Measurements from ENCODE around the gene ARHGDIB. TPM values are rescaled to one million over a fixed set of nuclear protein-coding genes. Genes with fewer than 3 reads are reported as not detected.

The ARHGDIB gene
- total RNA-seq, 2 experiments from 2014 or later: 569 to 737 TPM

DNA sequence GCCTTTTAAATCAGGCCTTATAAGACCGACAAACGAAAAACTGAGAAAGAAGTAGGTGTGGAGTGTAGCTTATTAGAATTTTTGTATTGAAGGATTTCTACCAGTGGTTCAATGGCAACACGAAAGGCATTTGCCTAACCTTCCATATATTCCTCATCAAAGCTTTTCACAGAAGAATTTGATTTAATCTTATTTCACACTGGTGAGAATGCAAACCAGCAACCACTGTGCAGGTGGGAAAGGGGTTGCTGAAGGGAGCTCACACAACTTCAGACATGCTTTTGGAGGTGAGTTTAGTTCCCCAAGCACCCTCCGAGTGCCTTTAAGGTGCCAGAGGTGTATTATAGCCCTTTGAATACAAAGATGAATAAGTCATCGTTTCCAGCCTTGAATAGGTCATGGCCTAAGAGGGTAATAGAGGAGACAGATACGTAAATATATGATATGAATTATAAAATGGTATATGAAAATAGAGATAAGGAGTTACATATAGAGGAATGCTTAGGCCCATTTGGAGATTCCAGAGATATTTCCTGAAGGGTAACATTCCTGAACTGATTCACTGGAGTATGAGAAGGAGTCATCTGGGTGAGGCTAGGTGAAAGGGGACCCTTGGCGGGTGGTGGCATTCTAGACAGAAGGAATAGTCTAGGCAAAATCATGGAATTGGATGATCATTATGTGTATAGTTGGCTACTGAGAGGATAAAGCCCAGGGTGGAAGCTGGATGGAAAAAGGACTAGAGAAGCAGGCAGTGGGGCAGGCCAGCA lies 29.4 kb downstream of the ARHGDIB start:
- intact Hi-C loops (cut with micrococcal nuclease; ENCODE audit: unreplicated experiment): loop anchor here (5.0 kb wide), 1 partner anchor 45 kb away; the partner anchor contains the start of gene MGP
- no peak overlapping the region for H3K4me2 ChIP-seq (ENCODE audit: low read length)
- ChIA-PET CTCF (ENCODE audit: unreplicated experiment) (no interaction called here), POLR2A (interaction anchor here (0.5 to 0.8 kb wide), 2 partner anchors 40 to 154 kb away, joined by 3 to 7 read pairs; no protein-coding TSS in a partner anchor)
- no peak overlapping the region for H3K4me3 ChIP-seq (ENCODE audit: low read depth, low read length, poor library complexity, severe bottlenecking)
- H3K4me1 ChIP-seq (ENCODE audit: insufficient read depth, low read length, poor library complexity, severe bottlenecking): peaks cover 5% of the 10 kb centered on the region
- BruUV-seq (replicated peaks): no TSS peak
- no peaks in the 10 kb centered on the region for H3K9me3 ChIP-seq (ENCODE audit: low read length)
- TF ChIP-seq, protein P1, sequence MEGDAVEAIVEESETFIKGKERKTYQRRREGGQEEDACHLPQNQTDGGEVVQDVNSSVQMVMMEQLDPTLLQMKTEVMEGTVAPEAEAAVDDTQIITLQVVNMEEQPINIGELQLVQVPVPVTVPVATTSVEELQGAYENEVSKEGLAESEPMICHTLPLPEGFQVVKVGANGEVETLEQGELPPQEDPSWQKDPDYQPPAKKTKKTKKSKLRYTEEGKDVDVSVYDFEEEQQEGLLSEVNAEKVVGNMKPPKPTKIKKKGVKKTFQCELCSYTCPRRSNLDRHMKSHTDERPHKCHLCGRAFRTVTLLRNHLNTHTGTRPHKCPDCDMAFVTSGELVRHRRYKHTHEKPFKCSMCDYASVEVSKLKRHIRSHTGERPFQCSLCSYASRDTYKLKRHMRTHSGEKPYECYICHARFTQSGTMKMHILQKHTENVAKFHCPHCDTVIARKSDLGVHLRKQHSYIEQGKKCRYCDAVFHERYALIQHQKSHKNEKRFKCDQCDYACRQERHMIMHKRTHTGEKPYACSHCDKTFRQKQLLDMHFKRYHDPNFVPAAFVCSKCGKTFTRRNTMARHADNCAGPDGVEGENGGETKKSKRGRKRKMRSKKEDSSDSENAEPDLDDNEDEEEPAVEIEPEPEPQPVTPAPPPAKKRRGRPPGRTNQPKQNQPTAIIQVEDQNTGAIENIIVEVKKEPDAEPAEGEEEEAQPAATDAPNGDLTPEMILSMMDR (conservative IDR thresholded peaks at IDR 0.05; ENCODE audit: low read length): no peak
- no peak for TF ChIP-seq EZH2phosphoT487 (IDR thresholded peaks at IDR 0.05; ENCODE audit: borderline replicate concordance, low read depth, low read length)
- no peaks in the 10 kb centered on the region for H4K20me1 ChIP-seq (ENCODE audit: insufficient read depth, low read length)
- no peak overlapping the region for H3K27ac ChIP-seq (ENCODE audit: low read depth, low read length, poor library complexity, severe bottlenecking)
- no peaks in the 10 kb centered on the region for H3K79me2 ChIP-seq (ENCODE audit: insufficient read depth, low read depth, low read length)
- H3K9me2 ChIP-seq (ENCODE audit: insufficient read depth, low read length): no peaks in the 10 kb centered on the region
- peaks cover 27% of the 10 kb centered on the region for H3K36me3 ChIP-seq (ENCODE audit: insufficient read depth, low read length)
- no peak overlapping the region for H2AFZ ChIP-seq (ENCODE audit: low read length)
- DNase-seq (ENCODE audit: low spot score): no peak

DNA sequence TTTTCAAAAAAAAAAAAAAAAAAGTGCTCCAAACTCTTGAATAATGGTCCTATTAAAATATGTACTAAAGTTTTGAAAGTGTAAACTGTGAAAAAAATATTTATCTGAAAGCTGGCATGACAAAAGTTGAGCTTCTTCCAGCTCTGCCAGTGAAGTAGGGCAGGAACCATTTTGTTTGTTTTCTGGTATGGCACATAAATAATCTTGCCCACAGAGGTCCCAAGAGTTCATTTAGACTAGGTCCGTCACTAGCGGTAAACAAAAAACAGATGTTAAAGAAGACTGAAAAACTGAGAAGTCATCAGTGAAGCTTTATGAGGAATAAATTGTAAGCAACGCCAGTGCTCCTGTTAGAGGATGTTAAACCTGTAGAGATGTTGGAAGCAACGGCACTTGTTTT lies 30.0 kb downstream of the ARHGDIB start:
- Histone ChIP-seq H3K4me1 (ENCODE audit: insufficient read depth, low read length, poor library complexity, severe bottlenecking) (peaks cover 5% of the 10 kb centered on the region), H4K20me1 (ENCODE audit: insufficient read depth, low read length) (no peaks in the 10 kb centered on the region), H3K9me2 (ENCODE audit: insufficient read depth, low read length) (no peaks in the 10 kb centered on the region), H3K79me2 (ENCODE audit: insufficient read depth, low read depth, low read length) (no peaks in the 10 kb centered on the region), H3K36me3 (ENCODE audit: insufficient read depth, low read length) (peaks cover 21% of the 10 kb centered on the region), H3K9me3 (ENCODE audit: low read length) (no peaks in the 10 kb centered on the region), H2AFZ (ENCODE audit: low read length) (no peak overlapping the region), H3K4me2 (ENCODE audit: low read length) (no peak overlapping the region), H3K4me3 (ENCODE audit: low read depth, low read length, poor library complexity, severe bottlenecking) (no peak overlapping the region), H3K27ac (ENCODE audit: low read depth, low read length, poor library complexity, severe bottlenecking) (no peak overlapping the region)
- DNase-seq (ENCODE audit: low spot score): no peak
- TF ChIP-seq EZH2phosphoT487 (IDR thresholded peaks at IDR 0.05; ENCODE audit: borderline replicate concordance, low read depth, low read length): no peak
- TF ChIP-seq, protein P1 (conservative IDR thresholded peaks at IDR 0.05; ENCODE audit: low read length): no peak
- BruUV-seq (replicated peaks): no TSS peak
- ChIA-PET POLR2A (interaction anchor here (0.5 to 0.8 kb wide), 2 partner anchors 40 to 154 kb away, joined by 3 to 7 read pairs; no protein-coding TSS in a partner anchor), CTCF (ENCODE audit: unreplicated experiment) (no interaction called here)
- intact Hi-C loops (cut with micrococcal nuclease; ENCODE audit: unreplicated experiment): loop anchor here (5.0 kb wide), 1 partner anchor 44 kb away; the partner anchor contains the start of gene MGP

DNA sequence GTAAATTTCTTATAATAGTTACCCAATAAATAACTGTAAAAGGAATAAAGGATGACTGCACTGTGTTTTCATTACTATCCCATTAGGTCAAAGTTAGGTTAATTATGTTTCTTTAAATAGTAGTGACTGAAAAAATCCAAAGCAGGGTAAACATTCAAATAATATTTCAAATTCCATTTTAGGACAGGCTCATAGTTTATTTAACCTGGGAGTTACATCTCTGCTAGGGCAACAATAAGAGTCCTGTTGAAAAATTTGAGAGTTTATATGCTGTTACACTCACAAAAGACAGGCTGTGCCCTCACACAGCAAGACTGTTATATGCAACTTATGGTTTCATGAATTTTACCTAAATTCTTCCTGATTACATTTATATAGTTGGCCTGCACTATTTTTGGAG lies 31.1 kb downstream of the ARHGDIB start:
- intact Hi-C loops (cut with micrococcal nuclease; ENCODE audit: unreplicated experiment): loop anchor here (5.0 kb wide), 1 partner anchor 43 kb away; the partner anchor contains the start of gene MGP

More for the DNA sequence above, 31.1 kb downstream of the ARHGDIB start:
- H3K9me2 ChIP-seq (ENCODE audit: insufficient read depth, low read length): no peaks in the 10 kb centered on the region
- H3K79me2 ChIP-seq (ENCODE audit: insufficient read depth, low read depth, low read length): no peaks in the 10 kb centered on the region
- TF ChIP-seq EZH2phosphoT487 (IDR thresholded peaks at IDR 0.05; ENCODE audit: borderline replicate concordance, low read depth, low read length): no peak
- TF ChIP-seq, protein P1 (conservative IDR thresholded peaks at IDR 0.05; ENCODE audit: low read length): no peak
- no TSS peak for BruUV-seq (replicated peaks)
- H3K27ac ChIP-seq (ENCODE audit: low read depth, low read length, poor library complexity, severe bottlenecking): no peak overlapping the region
- H3K9me3 ChIP-seq (ENCODE audit: low read length): no peaks in the 10 kb centered on the region
- H2AFZ ChIP-seq (ENCODE audit: low read length): no peak overlapping the region
- ChIA-PET POLR2A (interaction anchor here (0.6 to 1.4 kb wide), 3 partner anchors 19 to 601 kb away, joined by 3 to 5 read pairs (median 5); no protein-coding TSS in a partner anchor), CTCF (ENCODE audit: unreplicated experiment) (no interaction called here)
- H3K36me3 ChIP-seq (ENCODE audit: insufficient read depth, low read length): peaks cover 19% of the 10 kb centered on the region
- no peak overlapping the region for H3K4me3 ChIP-seq (ENCODE audit: low read depth, low read length, poor library complexity, severe bottlenecking)
- H4K20me1 ChIP-seq (ENCODE audit: insufficient read depth, low read length): no peaks in the 10 kb centered on the region
- DNase-seq (ENCODE audit: low spot score): no peak
- peaks cover 5% of the 10 kb centered on the region for H3K4me1 ChIP-seq (ENCODE audit: insufficient read depth, low read length, poor library complexity, severe bottlenecking)
- no peak overlapping the region for H3K4me2 ChIP-seq (ENCODE audit: low read length)

All from OCI-LY7 (cell line).